NCI-H1417 (cell line): ENCODE data around the gene OPN1MW2.
"Not testable (repeated sequence)": the region's sequence is repeated elsewhere in the genome, so short reads cannot be mapped to it uniquely, and the experiment has no call there.

ENCODE experiments used
- DNase-seq, 3 experiments: peaks; one replicate each; lab custom pipeline; 2025; lab: John Stamatoyannopoulos, UW

Gene OPN1MW2

GRCh38 chrX:154219456-154219855 lies at the start of gene OPN1MW2:
Gene OPN1MW2, plus strand, starts transcription at chrX:154219756. Its CDS starts 60 bp downstream, at chrX:154219816.
- not testable (repeated sequence) for DNase-seq

GRCh38 chrX:154172535-154172943 lies 47.0 kb upstream of the OPN1MW2 start:
- not testable (repeated sequence) for DNase-seq

DNA sequence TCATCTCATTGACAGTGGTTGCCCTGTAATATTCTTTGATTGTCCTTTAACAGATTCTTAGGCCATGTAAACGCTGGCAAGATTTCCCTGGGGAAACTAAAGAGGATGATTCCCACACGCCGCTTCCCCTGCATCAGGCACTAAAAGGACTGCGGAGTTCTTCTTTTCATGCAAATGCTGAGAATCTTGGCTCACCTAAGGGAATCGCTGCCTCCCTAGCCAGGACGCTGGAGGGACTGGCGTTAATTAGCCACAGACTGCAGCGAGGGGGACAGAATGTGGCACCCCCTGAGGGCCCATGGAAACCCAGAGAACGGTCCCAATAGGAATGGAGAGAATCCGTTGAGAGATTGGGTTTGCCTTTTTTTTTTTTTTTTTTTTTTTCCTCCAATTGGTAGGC lies 45.2 kb upstream of the OPN1MW2 start:
- DNase-seq: not testable (repeated sequence)

DNA sequence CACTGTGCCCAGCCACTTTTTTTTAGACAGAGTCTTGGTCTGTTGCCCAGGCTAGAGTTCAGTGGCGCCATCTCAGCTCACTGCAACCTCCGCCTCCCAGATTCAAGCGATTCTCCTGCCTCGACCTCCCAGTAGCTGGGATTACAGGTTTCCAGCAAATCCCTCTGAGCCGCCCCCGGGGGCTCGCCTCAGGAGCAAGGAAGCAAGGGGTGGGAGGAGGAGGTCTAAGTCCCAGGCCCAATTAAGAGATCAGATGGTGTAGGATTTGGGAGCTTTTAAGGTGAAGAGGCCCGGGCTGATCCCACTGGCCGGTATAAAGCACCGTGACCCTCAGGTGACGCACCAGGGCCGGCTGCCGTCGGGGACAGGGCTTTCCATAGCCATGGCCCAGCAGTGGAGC lies 37.3 kb upstream of the OPN1MW2 start, which contains the start of gene OPN1MW:
Gene OPN1MW, plus strand, starts transcription at position 301 of the 400 bp plus-strand sequence. Its CDS starts 82 bp downstream, at position 383.
- DNase-seq: not testable (repeated sequence)

GRCh38 chrX:154183794-154184193 lies 35.8 kb upstream of the OPN1MW2 start:
- DNase-seq: not testable (repeated sequence)

- DNase-seq: not testable (repeated sequence)
Observed at GRCh38 chrX:154192846-154193245, 26.7 kb upstream of the OPN1MW2 start.

DNA sequence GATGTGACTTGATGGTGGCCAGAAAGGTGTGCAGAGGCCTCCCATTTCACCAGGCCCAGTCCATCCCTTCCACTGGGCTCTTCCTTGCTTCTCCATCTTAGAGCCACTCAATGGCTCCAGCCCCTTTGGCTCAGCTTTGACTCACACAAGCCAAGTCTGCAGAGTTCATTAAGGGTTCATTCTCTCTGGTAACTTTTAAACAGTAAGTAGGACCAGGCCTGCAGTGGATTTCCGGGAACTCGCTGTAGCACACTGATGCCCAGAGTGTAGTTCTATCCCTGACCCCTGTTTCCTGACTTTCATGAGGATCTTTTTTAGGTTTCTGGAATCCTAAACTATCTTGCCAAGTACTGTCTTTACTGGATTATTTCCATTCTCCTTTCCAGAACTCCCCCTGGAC lies 25.2 kb upstream of the OPN1MW2 start:
- DNase-seq: not testable (repeated sequence)

- not testable (repeated sequence) for DNase-seq
Observed at GRCh38 chrX:154196466-154196865, 23.1 kb upstream of the OPN1MW2 start.

GRCh38 chrX:154209670-154210418 lies 9.7 kb upstream of the OPN1MW2 start:
- not testable (repeated sequence) for DNase-seq

- not testable (repeated sequence) for DNase-seq
Observed at GRCh38 chrX:154211057-154211456, 8.5 kb upstream of the OPN1MW2 start.

GRCh38 chrX:154211499-154211898 lies 8.1 kb upstream of the OPN1MW2 start:
- DNase-seq: not testable (repeated sequence)

DNA sequence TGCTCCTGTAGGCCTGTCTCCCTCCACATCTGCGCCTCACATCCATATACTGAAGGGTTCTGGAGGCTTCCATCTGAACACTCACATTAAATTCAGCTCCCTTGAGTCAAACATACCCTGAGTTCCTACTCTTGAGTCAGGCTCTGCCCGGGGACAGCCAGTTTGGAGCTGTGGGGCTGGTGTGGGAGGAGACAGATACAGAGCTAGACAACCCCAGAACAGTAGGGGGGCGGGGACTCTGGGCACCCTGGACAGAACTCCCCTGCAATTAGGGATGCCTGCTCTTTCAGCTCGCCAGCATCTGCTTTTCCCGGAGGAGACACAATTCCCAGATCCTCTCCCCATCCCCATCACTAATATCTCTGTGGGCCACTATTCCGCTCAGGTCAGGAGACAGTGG lies 5.7 kb downstream of the OPN1MW2 start:
- DNase-seq: not testable (repeated sequence)

- not testable (repeated sequence) for DNase-seq
Observed at GRCh38 chrX:154226706-154227105, 7.2 kb downstream of the OPN1MW2 start.

DNA sequence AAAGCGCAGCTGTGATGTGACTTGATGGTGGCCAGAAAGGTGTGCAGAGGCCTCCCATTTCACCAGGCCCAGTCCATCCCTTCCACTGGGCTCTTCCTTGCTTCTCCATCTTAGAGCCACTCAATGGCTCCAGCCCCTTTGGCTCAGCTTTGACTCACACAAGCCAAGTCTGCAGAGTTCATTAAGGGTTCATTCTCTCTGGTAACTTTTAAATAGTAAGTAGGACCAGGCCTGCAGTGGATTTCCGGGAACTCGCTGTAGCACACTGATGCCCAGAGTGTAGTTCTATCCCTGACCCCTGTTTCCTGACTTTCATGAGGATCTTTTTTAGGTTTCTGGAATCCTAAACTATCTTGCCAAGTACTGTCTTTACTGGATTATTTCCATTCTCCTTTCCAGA lies 11.9 kb downstream of the OPN1MW2 start:
- not testable (repeated sequence) for DNase-seq

DNA sequence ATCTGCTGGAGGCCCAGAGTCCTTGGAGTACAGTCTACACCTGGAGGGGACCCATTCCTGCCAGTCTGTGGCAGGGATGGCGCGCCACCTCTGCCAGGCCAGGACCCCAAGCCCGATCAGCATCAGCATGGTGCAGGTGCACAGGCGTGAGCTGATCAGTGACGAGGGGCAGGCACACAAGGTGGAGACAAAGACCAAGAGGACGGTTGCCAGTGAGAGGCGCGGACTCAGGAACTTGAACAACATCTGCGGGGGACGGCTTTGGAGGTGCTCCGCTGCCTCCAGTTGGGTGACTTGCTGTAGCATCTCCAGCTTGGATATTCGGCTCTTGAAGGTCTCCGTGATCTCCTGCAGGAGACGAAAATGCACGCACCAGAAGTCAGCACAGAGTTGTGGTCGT lies 14.1 kb downstream of the OPN1MW2 start:
- DNase-seq: not testable (repeated sequence)

DNA sequence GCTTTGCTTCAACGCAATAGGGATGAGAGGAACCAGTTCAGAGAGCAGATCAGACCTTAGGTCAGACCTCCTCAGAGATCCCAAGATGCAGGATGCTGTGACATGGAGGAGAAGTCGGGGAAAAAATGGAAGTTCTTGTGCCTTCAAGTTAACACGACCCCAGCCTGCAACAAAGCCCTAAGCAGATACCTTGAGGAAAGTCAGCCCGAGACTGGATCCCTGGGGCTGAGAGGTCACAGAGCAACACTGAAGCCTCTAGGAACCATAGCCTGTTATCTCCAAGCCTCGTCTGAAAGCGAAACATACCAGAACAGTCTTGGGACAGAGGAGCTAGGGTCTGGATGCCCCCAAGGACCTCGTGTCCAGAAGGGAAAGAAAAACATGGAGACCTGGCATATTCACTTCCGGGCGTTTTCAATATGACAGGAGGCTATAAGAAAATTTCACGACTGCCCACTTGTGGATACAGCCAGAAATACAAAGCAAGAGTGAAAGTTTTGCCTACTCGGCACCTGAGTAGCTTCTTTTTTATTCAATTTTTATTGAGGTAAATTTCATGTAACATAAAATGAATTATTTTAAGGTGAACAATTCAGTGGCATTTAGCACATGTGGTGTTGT lies 19.5 kb downstream of the OPN1MW2 start:
- not testable (repeated sequence) for DNase-seq

GRCh38 chrX:154239982-154240503 lies 20.5 kb downstream of the OPN1MW2 start:
- not testable (repeated sequence) for DNase-seq

- DNase-seq: not testable (repeated sequence)
Observed at GRCh38 chrX:154247377-154248045, 28.0 kb downstream of the OPN1MW2 start.

DNA sequence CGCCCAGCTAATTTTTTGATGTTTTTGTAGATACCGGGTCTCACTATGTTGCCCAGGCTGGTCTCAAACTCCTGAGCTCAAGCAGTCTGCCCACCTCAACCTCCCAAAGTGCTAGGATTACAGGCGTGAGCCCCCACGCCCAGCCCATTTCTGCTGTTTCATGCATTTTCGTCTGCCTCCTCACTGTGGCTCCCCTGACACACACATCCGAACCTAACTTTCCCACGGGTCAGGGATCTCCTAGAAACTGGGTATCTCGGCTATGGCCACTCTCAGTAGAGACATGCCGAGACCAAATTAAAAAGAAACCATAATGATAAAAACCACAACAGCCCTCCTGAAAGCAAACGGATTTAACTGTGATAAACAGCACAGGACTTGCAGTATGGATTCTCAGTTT lies 28.5 kb downstream of the OPN1MW2 start:
- not testable (repeated sequence) for DNase-seq

- DNase-seq: not testable (repeated sequence)
Observed at GRCh38 chrX:154257282-154257681, 37.7 kb downstream of the OPN1MW2 start, which contains the start of gene OPN1MW3. Gene OPN1MW3, plus strand, starts transcription at chrX:154257582. Its CDS starts 38 bp downstream, at chrX:154257620.

GRCh38 chrX:154258711-154259110 lies 39.2 kb downstream of the OPN1MW2 start:
- DNase-seq: not testable (repeated sequence)

- DNase-seq: not testable (repeated sequence)
Observed at GRCh38 chrX:154263072-154263471, 43.5 kb downstream of the OPN1MW2 start.
